ENCODE measurements around the gene SLC48A1.

SLC48A1 gene

GRCh38 chr12:47773062-47773857 lies at the start of gene SLC48A1:
Gene SLC48A1 (plus strand): TSS chr12:47773238. CDS start chr12:47773305, 67 bp downstream.
- peak; percentile 23 for DNase-seq

- no peak for DNase-seq
Measured at GRCh38 chr12:47725091-47725772, 47.8 kb upstream of the SLC48A1 start, which contains the start of gene ENDOU. Gene ENDOU (minus strand): TSS chr12:47725490. CDS start chr12:47725413, 77 bp downstream.

GRCh38 chr12:47725893-47726292 lies 47.1 kb upstream of the SLC48A1 start:
- DNase-seq: no peak

GRCh38 chr12:47729233-47729632 lies 43.8 kb upstream of the SLC48A1 start:
- DNase-seq: no peak

- DNase-seq: no peak
Measured at GRCh38 chr12:47730341-47730744, 42.7 kb upstream of the SLC48A1 start.

GRCh38 chr12:47731723-47732122 lies 41.3 kb upstream of the SLC48A1 start:
- no peak for DNase-seq

- no peak for DNase-seq
Measured at GRCh38 chr12:47732504-47732903, 40.5 kb upstream of the SLC48A1 start.

GRCh38 chr12:47733142-47733541 lies 39.9 kb upstream of the SLC48A1 start:
- no peak for DNase-seq

- DNase-seq: no peak
Measured at GRCh38 chr12:47734725-47735480, 38.1 kb upstream of the SLC48A1 start.

GRCh38 chr12:47735649-47736048 lies 37.4 kb upstream of the SLC48A1 start:
- no peak for DNase-seq

GRCh38 chr12:47736216-47736615 lies 36.8 kb upstream of the SLC48A1 start:
- no peak for DNase-seq

GRCh38 chr12:47736877-47737676 lies 36.0 kb upstream of the SLC48A1 start:
- no peak for DNase-seq

GRCh38 chr12:47737936-47738594 lies 35.0 kb upstream of the SLC48A1 start:
- DNase-seq: no peak

GRCh38 chr12:47739297-47739696 lies 33.7 kb upstream of the SLC48A1 start:
- no peak for DNase-seq

GRCh38 chr12:47739979-47740378 lies 33.1 kb upstream of the SLC48A1 start:
- DNase-seq: no peak

- no peak for DNase-seq
Measured at GRCh38 chr12:47740606-47741339, 32.3 kb upstream of the SLC48A1 start.

- DNase-seq: no peak
Measured at GRCh38 chr12:47741340-47741703, 31.7 kb upstream of the SLC48A1 start.

GRCh38 chr12:47742253-47742825 lies 30.7 kb upstream of the SLC48A1 start:
- DNase-seq: no peak

- DNase-seq: no peak
Measured at GRCh38 chr12:47743311-47743860, 29.7 kb upstream of the SLC48A1 start.

- no peak for DNase-seq
Measured at GRCh38 chr12:47744005-47744651, 28.9 kb upstream of the SLC48A1 start.
